Sigmoid colon (tissue), 4 donors: ENCODE measurements around the gene FAM107A.

Experiments used
- POLR2A ChIP-seq, 2 donors: fragments of 450-650 bp; IDR thresholded peaks; one replicate each; pipeline ENCODE4 v1.6.1; 2016; ENCODE audit warnings: antibody characterized with exemption in 2 of 2, mild to moderate bottlenecking in 2 of 2, moderate library complexity in 2 of 2
- POLR2AphosphoS5 ChIP-seq, 4 donors: sonication (generic); formaldehyde crosslinking; IDR thresholded peaks; one replicate each; pipeline ENCODE4 v1.6.1; 2017; ENCODE audit warnings: antibody characterized with exemption in 4 of 4
- TF ChIP-seq, protein P1 (sequence below), 4 experiments: fragments of 450-650 bp in 3 of 4; fragments of 200-600 bp in 1 of 4; IDR thresholded peaks; one replicate each; pipeline ENCODE4 v1.5.1; 2016 to 2019; ENCODE audit warnings: antibody characterized with exemption in 4 of 4, mild to moderate bottlenecking in 3 of 4, moderate library complexity in 2 of 4

DNA sequence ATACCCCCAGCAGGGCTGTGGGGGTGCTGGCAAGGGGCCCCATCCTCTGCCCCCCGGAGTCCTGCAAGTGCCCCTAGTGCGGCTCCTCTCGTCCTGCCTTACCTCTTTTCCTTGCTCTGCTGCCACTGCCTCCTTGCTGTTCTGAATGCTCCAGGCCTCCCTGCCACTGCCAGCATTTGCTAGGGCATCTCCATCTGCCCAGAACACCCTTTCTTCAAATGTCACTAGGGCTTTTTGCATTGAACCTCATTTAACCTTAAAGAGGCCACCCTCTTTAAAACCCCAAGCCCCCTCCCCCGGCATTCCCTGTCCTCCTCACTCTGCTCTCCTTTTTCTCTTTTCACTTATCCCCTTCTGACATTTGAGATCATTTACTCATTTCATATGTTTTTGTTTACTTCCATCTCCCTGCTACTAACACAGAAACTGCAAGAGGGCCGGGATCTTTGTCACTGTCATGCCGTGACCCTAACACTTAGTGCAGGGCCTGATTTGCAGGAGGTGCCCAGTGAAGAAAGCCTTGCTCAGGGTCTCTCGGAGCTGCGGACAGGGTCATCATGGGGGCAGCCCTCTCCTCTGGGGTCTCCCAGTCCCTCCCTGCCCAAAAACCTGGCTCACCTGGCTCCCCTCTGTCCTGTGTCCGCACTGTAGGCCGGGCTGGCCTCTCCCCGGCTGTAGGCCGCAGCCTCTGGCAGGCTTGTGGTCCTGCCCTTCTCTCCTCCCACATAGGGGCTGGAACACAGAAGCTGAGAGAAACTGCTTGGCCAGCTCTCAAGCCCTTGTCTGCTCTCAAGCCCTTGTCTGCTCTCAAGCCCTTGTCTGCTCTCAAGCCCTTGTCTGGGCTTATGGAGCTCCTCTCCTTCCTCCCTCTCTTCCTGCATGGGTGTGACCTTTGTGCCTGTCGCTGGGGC lies 40.4 kb downstream of the FAM107A start, which contains the start of gene ACOX2:
- TF ChIP-seq, protein P1, sequence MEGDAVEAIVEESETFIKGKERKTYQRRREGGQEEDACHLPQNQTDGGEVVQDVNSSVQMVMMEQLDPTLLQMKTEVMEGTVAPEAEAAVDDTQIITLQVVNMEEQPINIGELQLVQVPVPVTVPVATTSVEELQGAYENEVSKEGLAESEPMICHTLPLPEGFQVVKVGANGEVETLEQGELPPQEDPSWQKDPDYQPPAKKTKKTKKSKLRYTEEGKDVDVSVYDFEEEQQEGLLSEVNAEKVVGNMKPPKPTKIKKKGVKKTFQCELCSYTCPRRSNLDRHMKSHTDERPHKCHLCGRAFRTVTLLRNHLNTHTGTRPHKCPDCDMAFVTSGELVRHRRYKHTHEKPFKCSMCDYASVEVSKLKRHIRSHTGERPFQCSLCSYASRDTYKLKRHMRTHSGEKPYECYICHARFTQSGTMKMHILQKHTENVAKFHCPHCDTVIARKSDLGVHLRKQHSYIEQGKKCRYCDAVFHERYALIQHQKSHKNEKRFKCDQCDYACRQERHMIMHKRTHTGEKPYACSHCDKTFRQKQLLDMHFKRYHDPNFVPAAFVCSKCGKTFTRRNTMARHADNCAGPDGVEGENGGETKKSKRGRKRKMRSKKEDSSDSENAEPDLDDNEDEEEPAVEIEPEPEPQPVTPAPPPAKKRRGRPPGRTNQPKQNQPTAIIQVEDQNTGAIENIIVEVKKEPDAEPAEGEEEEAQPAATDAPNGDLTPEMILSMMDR (IDR thresholded peaks at IDR 0.05): no peak
- TF ChIP-seq POLR2AphosphoS5 (IDR thresholded peaks at IDR 0.05) (peak; percentile 6 to 66 (median 42)), POLR2A (IDR thresholded peaks at IDR 0.05) (no peak)
